Measurements from ENCODE around the gene RELN. TPM values are rescaled to one million over a fixed set of nuclear protein-coding genes. Genes with fewer than 3 reads are reported as not detected.

RELN gene
- total and polyA plus RNA-seq, 10 of the 15 experiments (the other 5 are each of a cell fraction or from before 2014, with no cell fraction given), result 0.11 to 0.21 TPM; not detected in 8

DNA sequence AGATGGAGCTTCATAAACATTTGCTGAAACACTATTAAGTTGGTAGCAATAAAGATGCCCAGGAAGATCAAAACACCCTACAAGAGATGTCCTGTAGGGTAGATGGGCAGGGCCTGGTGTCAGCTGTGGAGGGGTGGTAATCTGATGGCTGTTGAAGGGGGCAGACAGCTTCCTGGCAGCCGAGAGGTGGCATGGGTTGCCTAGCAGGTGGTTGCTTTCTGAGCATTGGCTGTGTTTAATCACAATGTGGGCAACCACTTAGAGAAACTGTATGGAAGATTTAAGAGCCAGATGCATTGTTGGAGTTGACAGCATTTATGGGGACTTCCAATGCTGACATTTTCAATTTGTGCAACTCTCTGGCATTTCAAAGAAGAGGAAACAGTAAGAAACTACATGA lies 463.5 kb downstream of the RELN start (continued):
- no peak for TF ChIP-seq USF1 (IDR thresholded peaks at IDR 0.05; ENCODE audit: borderline replicate concordance, extremely low read length, insufficient read depth, low read depth, low read length)
- TF ChIP-seq, protein P1, sequence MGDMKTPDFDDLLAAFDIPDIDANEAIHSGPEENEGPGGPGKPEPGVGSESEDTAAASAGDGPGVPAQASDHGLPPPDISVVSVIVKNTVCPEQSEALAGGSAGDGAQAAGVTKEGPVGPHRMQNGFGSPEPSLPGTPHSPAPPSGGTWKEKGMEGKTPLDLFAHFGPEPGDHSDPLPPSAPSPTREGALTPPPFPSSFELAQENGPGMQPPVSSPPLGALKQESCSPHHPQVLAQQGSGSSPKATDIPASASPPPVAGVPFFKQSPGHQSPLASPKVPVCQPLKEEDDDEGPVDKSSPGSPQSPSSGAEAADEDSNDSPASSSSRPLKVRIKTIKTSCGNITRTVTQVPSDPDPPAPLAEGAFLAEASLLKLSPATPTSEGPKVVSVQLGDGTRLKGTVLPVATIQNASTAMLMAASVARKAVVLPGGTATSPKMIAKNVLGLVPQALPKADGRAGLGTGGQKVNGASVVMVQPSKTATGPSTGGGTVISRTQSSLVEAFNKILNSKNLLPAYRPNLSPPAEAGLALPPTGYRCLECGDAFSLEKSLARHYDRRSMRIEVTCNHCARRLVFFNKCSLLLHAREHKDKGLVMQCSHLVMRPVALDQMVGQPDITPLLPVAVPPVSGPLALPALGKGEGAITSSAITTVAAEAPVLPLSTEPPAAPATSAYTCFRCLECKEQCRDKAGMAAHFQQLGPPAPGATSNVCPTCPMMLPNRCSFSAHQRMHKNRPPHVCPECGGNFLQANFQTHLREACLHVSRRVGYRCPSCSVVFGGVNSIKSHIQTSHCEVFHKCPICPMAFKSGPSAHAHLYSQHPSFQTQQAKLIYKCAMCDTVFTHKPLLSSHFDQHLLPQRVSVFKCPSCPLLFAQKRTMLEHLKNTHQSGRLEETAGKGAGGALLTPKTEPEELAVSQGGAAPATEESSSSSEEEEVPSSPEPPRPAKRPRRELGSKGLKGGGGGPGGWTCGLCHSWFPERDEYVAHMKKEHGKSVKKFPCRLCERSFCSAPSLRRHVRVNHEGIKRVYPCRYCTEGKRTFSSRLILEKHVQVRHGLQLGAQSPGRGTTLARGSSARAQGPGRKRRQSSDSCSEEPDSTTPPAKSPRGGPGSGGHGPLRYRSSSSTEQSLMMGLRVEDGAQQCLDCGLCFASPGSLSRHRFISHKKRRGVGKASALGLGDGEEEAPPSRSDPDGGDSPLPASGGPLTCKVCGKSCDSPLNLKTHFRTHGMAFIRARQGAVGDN (IDR thresholded peaks at IDR 0.05), result no peak

- no TSS peak for BruUV-seq (replicated peaks)
- no peak overlapping the region for H3K27ac ChIP-seq (ENCODE audit: control insufficient read depth, insufficient read depth)
- RAD21 ChIA-PET (ENCODE audit: unreplicated experiment), result no interaction called here
- POLR2A ChIA-PET, result no interaction called here
- intact Hi-C loops (cut with micrococcal nuclease; ENCODE audit: unreplicated experiment), result no loop called here
- H3K9ac ChIP-seq (ENCODE audit: control insufficient read depth, insufficient read depth, low read length), result no peak overlapping the region
- no peaks in the 10 kb centered on the region for H3K9me3 ChIP-seq (replicated peaks; ENCODE audit: control insufficient read depth, insufficient read depth, low read length)
- H3K4me2 ChIP-seq (ENCODE audit: control insufficient read depth, insufficient read depth), result no peak overlapping the region
- WGBS (ENCODE audit: insufficient coverage, insufficient replicate concordance, low lambda C conversion rate, missing lambda C conversion rate), result 26% methylated on average over 9 of the region's 9 CpGs
- DNase-seq (ENCODE audit: low read depth, low spot score), result no peak
- in situ Hi-C loops (cut with MboI), result no loop called here
- H3K4me3 ChIP-seq, result no peak overlapping the region
- CTCF ChIA-PET, result interaction anchor here (0.7 to 1.1 kb wide), 2 partner anchors 13 to 22 kb away, joined by 3 read pairs; no protein-coding TSS in a partner anchor
- no peaks in the 10 kb centered on the region for H3K4me1 ChIP-seq (ENCODE audit: control insufficient read depth, insufficient read depth, low read length)
- H3K27me3 ChIP-seq (replicated peaks in 1 of 2; ENCODE audit: control insufficient read depth in 2 of 2, insufficient read depth in 2 of 2, low read length in 1 of 2), result no peaks in the 10 kb centered on the region
- SMC1A ChIA-PET (ENCODE audit: uncharacterized antibody, unreplicated experiment), result interaction anchor here (1.5 kb wide), 1 partner anchor 11 kb away, joined by 3 read pairs; no protein-coding TSS in a partner anchor
- no peak for TF ChIP-seq BCL11A (IDR thresholded peaks at IDR 0.05; ENCODE audit: low read depth, low read length)
- peak; percentile 27; the same call in 1 of the 2 replicates for TF ChIP-seq SMC3 (IDR thresholded peaks at IDR 0.05; ENCODE audit: borderline replicate concordance, low read length)
- TF ChIP-seq CTCF (IDR thresholded peaks at IDR 0.05 in 2 of 3, conservative IDR thresholded peaks at IDR 0.05 in 1 of 3; ENCODE audit: control insufficient read depth in 2 of 3, extremely low read depth in 1 of 3, insufficient read depth in 1 of 3, low read depth in 3 of 3, low read length in 3 of 3), result peak; percentile 3 to 49 (median 33); a peak in 4 of 6 replicates
- peak; percentile 58 for TF ChIP-seq RAD21 (IDR thresholded peaks at IDR 0.05; ENCODE audit: insufficient read depth, low read depth, low read length)
- no peak for TF ChIP-seq NRF1 (conservative IDR thresholded peaks at IDR 0.05; ENCODE audit: low read depth, low read length)
- peak; percentile 13 for FAIRE-seq
- H3K79me2 ChIP-seq (ENCODE audit: control insufficient read depth, insufficient read depth, low read length), result no peaks in the 10 kb centered on the region
- H2AFZ ChIP-seq (ENCODE audit: control insufficient read depth, low read depth, low read length), result no peak overlapping the region
- H4K20me1 ChIP-seq (ENCODE audit: control insufficient read depth, insufficient read depth), result no peaks in the 10 kb centered on the region
- H3K36me3 ChIP-seq (ENCODE audit: control insufficient read depth in 2 of 2, insufficient read depth in 2 of 2, low read length in 1 of 2), result no peaks in the 10 kb centered on the region
- ATAC-seq, result peak; percentile 61
Measured at GRCh38 chr7:103524042-103524907, 465.2 kb downstream of the RELN start.

All from GM12878 (cell line).